GM10266 (cell line): ENCODE measurements around the gene ZNF529.
"Not testable (repeated sequence)": the region's sequence is repeated elsewhere in the genome, so short reads cannot be mapped to it uniquely, and the experiment has no call there.

Experiments
- DNase-seq: peaks from one replicate; pipeline ENCODE4 v3.0.0; 2012; ENCODE audit errors: extremely low spot score
- CTCF ChIP-seq: IDR thresholded peaks from 2 replicates; pipeline ENCODE4 v1.5.1; 2012; ENCODE audit warnings: mild to moderate bottlenecking, low read depth; ENCODE audit not compliant: control insufficient read depth, insufficient read depth; ENCODE audit errors: missing control alignments

Gene ZNF529

DNA sequence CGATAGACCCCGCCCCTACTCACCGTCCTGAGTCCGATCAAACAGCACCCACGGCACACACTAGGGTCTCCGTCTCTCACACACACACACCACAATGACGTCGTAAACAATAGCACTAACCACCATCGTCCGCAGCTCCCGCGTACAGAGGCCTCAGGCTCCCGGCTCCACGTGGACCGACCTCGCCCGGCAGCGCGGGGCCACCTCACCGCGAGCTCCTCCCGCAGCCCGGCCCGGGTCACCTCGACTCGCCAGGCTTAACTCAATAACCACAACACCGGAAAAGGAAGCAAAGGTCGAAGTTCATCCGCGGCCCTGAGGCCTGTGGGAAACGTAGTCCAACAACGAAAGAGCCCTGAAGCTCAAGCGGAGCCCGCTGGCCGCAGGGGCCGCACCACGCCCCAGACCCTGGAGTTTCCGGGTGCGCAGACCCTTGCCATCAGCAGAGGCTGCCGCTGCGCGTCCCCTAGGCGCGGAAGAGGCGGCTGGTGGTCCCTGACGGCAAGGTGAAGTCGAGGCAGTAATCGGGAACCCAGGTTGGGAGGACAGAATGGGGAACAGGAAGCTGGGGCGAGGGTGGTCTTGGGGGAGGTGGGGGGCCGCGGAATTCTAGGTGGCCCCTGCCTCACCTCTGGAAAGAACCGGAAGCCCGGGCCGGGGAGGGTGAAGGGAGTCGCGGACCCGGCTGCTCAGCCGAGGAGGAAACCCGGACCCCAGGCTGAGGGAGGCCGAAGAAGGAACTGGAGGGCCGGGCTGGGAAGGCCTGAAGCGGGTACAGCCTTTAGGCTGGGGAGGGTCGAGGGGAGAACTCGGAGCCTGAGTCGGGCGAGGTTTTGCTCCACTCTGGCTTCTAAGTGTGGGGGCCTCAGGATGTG lies at the start of gene ZNF529:
TSS of gene ZNF529 (minus strand) at position 273 of the 875 bp plus-strand sequence. CDS start 946 bp downstream, outside the sequence.
- DNase-seq, result peak; percentile 86
- TF ChIP-seq CTCF, result no peak

- no peak for TF ChIP-seq CTCF
- DNase-seq, result peak; percentile 47
These were observed 32.9 kb upstream of the ZNF529 start for GRCh38 chr19:36605877-36606478.

GRCh38 chr19:36605101-36605876 lies 32.2 kb upstream of the ZNF529 start, which contains the start of gene ZNF382:
TSS of gene ZNF382 (plus strand) at chr19:36605313. CDS start at chr19:36609915, 4,602 bp downstream.
- DNase-seq, result peak; percentile 93
- TF ChIP-seq CTCF, result no peak

DNA sequence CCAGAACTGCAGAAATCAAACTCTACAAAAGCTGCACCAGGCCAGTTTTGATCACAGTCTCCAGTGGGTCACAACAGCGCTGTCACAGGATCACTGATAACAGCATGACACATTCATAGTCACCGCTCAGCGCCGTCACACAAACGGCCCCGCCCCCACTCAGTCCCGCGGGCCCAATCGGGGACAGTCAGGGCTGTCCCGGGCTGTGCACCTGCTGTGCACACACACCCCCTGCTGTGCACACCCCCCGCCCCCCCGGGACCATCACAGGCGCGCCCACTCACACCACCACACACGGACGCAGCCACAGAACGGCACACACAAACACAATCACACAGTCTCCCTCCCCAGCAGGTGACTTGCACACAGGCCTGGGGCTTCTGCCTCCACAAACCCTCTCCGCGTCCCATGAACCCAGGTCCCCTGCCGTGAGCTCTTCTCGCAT lies 31.6 kb upstream of the ZNF529 start:
- DNase-seq, result peak; percentile 85
- TF ChIP-seq CTCF, result no peak

GRCh38 chr19:36602681-36603080 lies 29.6 kb upstream of the ZNF529 start:
- not testable (repeated sequence) for DNase-seq

DNA sequence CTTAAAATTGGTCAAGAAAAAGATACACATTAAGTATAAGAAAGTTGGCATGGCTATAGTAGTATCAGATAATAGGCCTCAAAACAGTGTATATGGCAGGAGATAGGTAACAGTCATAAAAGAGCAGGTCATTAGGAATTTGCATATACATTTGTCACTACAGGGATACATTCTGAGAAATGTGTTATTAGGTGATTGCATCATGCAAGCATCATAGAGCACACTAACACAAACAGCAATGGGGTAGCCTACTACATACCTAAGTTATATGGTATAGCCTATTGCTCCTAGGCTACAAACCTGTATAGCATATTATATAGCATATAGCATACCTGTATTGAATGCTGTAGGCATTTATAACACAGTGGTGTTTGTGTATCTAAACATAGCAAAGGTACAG lies 6.2 kb upstream of the ZNF529 start:
- TF ChIP-seq CTCF, result no peak
- DNase-seq, result no peak

DNA sequence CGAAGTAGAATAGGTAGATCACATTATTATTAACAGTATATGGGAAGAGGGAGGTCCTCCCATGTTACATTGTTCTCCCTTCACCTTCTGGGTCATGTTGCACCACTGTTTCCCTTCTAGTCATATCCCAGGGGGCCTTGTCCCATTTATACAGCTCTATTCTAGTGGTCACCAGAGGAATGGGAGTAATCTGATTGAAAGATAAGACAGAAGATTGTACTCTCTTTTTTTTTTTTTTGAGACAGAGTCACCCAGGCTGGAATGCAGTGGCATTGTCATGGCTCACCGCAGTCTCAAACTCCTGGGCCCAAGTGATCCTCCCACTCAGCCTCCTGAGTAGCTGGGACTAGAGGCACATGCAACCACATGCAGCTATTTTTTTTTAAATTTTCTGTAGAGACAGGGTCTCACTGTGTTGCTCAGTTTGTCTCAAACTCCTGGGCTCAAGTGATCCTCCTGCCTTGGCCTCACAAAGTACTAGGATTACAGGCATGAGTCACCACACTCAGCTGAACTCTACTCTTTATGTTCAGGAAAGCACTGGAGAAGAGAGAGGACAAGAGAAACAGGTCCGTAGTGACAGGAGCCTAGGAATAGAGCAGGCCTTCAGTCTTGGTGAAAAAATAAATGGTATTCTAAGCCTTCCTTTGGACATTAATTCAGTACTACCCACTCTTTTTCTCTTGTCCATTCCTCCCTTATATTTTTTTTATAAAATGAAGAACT lies 4.3 kb upstream of the ZNF529 start:
- DNase-seq, result no peak
- TF ChIP-seq CTCF, result no peak
